Brain microvascular endothelial cell (primary cell): Measurements from ENCODE around the gene CCDC175.
A peak's percentile ranks its signal among the peaks of the same experiment; 100 is the strongest.

ENCODE experiments used
- DNase-seq: peaks from one replicate; pipeline ENCODE4 v3.0.0-alpha.2; 2020
- H3K27ac ChIP-seq: fragments of 250-450 bp; sonication (Bioruptor Pico); 2 replicates; pipeline ENCODE4 v1.5.1; 2020; ENCODE audit warnings: mild to moderate bottlenecking, moderate library complexity
- H3K27me3 ChIP-seq: fragments of 250-450 bp; sonication (Bioruptor Pico); replicated peaks from 2 replicates; pipeline ENCODE4 v1.5.1; 2020; ENCODE audit warnings: mild to moderate bottlenecking
- H3K36me3 ChIP-seq: fragments of 250-450 bp; sonication (Bioruptor Pico); replicated peaks from 2 replicates; pipeline ENCODE4 v1.5.1; 2020; ENCODE audit warnings: mild to moderate bottlenecking
- H3K4me3 ChIP-seq: 2 replicates; pipeline ENCODE4 v1.5.1; 2011; ENCODE audit warnings: low read depth, mild to moderate bottlenecking, control low read depth, low read length, moderate library complexity
- in situ Hi-C: cut with HindIII; loops from 2 replicates; pipeline ENCODE4 v1.10.0; 2017; ENCODE audit warnings: low sequenced_read_pairs, low pct_ligation_motif_present
- TF ChIP-seq, protein P1 (sequence below): IDR thresholded peaks from 2 replicates; pipeline ENCODE4 v1.5.1; 2011; ENCODE audit warnings: low read depth, mild to moderate bottlenecking, moderate library complexity, low read length, control low read depth, inconsistent platforms; ENCODE audit errors: missing control alignments

CCDC175 gene

DNA sequence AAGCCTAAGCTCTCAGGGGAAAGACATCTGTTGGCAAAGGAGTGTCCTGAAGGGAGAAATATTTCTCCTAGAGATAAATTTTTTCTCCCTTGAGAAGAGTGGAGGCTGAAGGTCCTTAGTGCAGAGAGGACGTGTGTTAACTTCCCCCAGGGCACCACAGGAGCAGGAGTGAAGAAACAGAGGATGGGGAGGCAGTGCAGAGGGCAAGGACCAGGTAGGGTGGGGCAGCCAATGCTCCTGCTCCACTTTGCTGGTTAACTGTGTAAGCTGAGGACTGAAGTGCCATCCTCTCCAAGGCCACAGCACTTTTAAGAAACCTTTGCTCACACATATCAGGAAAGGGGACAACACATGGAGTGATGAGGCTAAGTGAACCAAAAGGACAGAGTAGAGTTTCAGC is 96.4 kb downstream of the CCDC175 start:
- Histone ChIP-seq H3K27me3 (no peaks in the 10 kb centered on the region), H3K27ac (no peak overlapping the region), H3K36me3 (peaks cover 24% of the 10 kb centered on the region), H3K4me3 (no peak overlapping the region)
- in situ Hi-C loops = no loop called here
- no peak for DNase-seq
- TF ChIP-seq, protein P1, sequence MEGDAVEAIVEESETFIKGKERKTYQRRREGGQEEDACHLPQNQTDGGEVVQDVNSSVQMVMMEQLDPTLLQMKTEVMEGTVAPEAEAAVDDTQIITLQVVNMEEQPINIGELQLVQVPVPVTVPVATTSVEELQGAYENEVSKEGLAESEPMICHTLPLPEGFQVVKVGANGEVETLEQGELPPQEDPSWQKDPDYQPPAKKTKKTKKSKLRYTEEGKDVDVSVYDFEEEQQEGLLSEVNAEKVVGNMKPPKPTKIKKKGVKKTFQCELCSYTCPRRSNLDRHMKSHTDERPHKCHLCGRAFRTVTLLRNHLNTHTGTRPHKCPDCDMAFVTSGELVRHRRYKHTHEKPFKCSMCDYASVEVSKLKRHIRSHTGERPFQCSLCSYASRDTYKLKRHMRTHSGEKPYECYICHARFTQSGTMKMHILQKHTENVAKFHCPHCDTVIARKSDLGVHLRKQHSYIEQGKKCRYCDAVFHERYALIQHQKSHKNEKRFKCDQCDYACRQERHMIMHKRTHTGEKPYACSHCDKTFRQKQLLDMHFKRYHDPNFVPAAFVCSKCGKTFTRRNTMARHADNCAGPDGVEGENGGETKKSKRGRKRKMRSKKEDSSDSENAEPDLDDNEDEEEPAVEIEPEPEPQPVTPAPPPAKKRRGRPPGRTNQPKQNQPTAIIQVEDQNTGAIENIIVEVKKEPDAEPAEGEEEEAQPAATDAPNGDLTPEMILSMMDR = no peak

- TF ChIP-seq, protein P1 = no peak
- no peak overlapping the region for H3K27ac ChIP-seq
- H3K27me3 ChIP-seq = no peaks in the 10 kb centered on the region
- H3K36me3 ChIP-seq = peaks cover 30% of the 10 kb centered on the region
- no peak overlapping the region for H3K4me3 ChIP-seq
- DNase-seq = no peak
- in situ Hi-C loops = no loop called here
Observed at GRCh38 chr14:59478540-59478939, 98.1 kb downstream of the CCDC175 start.

DNA sequence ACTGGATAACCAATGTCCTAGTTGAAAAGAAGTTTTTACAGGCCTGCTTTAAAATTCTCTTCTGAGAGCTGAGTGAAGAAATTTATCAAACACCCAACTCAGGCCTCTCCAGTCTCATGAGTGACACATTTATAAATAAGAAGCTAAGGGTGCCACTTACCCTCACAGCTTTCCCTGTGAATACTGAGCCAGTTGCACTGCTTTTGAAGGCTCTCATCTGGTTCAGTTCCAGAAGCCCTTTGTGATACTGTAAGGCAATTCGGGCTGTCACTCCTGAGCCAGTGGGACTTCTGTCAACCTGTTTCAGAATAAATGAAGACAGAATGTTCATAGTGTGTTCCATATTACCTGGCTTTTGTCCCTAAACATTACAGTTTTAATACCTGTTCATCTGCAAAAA is 100.9 kb downstream of the CCDC175 start:
- no peaks in the 10 kb centered on the region for H3K27me3 ChIP-seq
- in situ Hi-C loops = no loop called here
- DNase-seq = no peak
- peaks cover 44% of the 10 kb centered on the region for H3K36me3 ChIP-seq
- no peak overlapping the region for H3K27ac ChIP-seq
- no peak overlapping the region for H3K4me3 ChIP-seq
- TF ChIP-seq, protein P1 = no peak

DNA sequence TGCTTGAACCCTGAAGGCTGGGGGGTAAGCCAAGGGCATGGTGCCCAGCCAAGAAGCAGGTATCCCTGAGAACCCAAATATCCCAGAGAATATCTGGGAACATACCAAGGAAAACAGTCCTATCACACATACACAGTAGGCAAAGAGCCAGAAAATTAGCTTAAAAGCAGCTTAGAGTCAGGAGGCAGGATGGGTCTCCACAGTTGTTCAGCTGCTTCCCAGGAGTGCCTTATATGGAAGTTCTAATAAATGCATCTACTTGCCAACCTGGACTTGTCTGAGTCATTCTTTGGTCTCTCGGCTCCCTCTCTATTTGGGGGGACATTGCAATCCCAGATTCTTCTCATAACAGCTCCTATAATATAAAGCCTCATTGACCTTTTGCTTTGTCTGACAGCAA is 102.4 kb downstream of the CCDC175 start:
- H3K27ac ChIP-seq = no peak overlapping the region
- in situ Hi-C loops = no loop called here
- H3K36me3 ChIP-seq = peaks cover 49% of the 10 kb centered on the region
- H3K4me3 ChIP-seq = no peak overlapping the region
- H3K27me3 ChIP-seq = no peaks in the 10 kb centered on the region
- DNase-seq = peak; percentile 48
- TF ChIP-seq, protein P1 = no peak

DNA sequence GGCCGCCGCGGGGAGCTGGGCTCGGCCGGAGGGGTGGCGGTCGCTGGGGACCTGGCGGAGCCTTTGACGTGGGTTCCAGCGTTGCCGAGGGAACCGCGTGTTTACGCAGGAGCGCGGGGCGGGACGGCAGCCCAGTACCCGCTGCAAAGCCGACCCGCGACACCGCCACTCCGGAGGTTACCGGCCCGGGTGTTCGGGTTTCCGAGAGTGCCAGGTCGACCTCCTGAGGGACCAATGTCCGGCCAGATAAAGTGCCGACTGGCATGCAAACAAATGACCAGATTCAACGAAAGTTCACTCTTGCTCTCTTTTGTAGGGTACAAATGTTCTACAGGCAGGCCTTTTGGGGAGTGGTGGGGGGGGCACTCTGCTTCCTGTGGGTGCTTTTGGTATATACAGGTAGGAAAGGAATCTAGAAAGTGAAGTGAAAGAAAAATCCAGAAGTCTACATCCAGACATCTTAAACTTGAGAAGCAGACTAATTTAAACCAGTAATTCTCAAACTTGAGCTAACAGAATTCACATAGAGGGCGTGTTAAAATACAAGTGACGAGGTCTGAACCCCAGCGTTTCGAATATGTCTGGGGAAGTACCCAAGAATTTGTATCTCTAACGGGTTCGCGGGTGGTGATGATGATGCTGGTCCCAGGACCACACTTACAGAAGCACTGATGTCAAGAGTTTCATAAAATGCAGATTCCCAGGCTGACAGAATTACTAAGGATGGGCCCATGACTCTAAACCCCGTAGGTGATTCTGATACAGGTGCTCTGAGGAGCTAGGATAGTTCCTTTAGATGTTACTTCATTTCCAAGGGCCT is 111.1 kb downstream of the CCDC175 start, which contains the start of gene GPR135:
TSS of gene GPR135 (minus strand) at position 65 of the 820 bp plus-strand sequence. CDS start 154 bp downstream, outside the sequence.
- in situ Hi-C loops = no loop called here
- Histone ChIP-seq H3K4me3 (peak within 1 kb of the TSS; percentile 65), H3K27me3 (no peaks in the 10 kb centered on the region), H3K36me3 (peaks cover 4% of the 10 kb centered on the region), H3K27ac (peak within 1 kb of the TSS; percentile 14)
- no peak for DNase-seq
- TF ChIP-seq, protein P1 = no peak
